Transverse colon (tissue), 4 donors: ENCODE measurements around the gene OTUD7B.

Source experiments
- EP300 ChIP-seq: sonication (generic); formaldehyde crosslinking; IDR thresholded peaks from one replicate; pipeline ENCODE4 v1.6.1; 2017; ENCODE audit warnings: antibody characterized with exemption, low read depth
- POLR2A ChIP-seq: fragments of 450-650 bp; IDR thresholded peaks from one replicate; pipeline ENCODE4 v1.6.1; 2016; ENCODE audit warnings: antibody characterized with exemption, mild to moderate bottlenecking, moderate library complexity
- POLR2AphosphoS5 ChIP-seq, 3 donors: sonication (generic); formaldehyde crosslinking; IDR thresholded peaks; one replicate each; pipeline ENCODE4 v1.6.1; 2016; ENCODE audit warnings: antibody characterized with exemption in 3 of 3
- TF ChIP-seq, protein P1 (sequence below), 5 experiments: fragments of 200-600 bp in 3 of 5; fragments of 450-650 bp in 2 of 5; sonication (generic) in 3 of 5; IDR thresholded peaks; 1 replicate in 2 of 5; 2 replicates in 3 of 5; pipeline ENCODE4 v1.5.1; 2016 to 2017; ENCODE audit warnings: antibody characterized with exemption in 5 of 5, inconsistent platforms in 3 of 5, mild to moderate bottlenecking in 2 of 5, moderate library complexity in 1 of 5

GRCh38 chr1:149927056-149927562 is 83.4 kb downstream of the OTUD7B start:
- TF ChIP-seq, protein P1, sequence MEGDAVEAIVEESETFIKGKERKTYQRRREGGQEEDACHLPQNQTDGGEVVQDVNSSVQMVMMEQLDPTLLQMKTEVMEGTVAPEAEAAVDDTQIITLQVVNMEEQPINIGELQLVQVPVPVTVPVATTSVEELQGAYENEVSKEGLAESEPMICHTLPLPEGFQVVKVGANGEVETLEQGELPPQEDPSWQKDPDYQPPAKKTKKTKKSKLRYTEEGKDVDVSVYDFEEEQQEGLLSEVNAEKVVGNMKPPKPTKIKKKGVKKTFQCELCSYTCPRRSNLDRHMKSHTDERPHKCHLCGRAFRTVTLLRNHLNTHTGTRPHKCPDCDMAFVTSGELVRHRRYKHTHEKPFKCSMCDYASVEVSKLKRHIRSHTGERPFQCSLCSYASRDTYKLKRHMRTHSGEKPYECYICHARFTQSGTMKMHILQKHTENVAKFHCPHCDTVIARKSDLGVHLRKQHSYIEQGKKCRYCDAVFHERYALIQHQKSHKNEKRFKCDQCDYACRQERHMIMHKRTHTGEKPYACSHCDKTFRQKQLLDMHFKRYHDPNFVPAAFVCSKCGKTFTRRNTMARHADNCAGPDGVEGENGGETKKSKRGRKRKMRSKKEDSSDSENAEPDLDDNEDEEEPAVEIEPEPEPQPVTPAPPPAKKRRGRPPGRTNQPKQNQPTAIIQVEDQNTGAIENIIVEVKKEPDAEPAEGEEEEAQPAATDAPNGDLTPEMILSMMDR (IDR thresholded peaks at IDR 0.05) = no peak
- no peak for TF ChIP-seq POLR2AphosphoS5 (IDR thresholded peaks at IDR 0.05)
- no peak for TF ChIP-seq POLR2A
- TF ChIP-seq EP300 = no peak
